Endothelial cell (in vitro differentiated cells): Measurements from ENCODE around the gene UBQLNL. TPM values are rescaled to one million over a fixed set of nuclear protein-coding genes. Genes with fewer than 3 reads are reported as not detected.

ENCODE experiments used
- DNase-seq: peaks from one replicate; pipeline ENCODE4 v3.0.0; 2021; ENCODE audit warnings: low spot score
- H3K27ac Mint-ChIP-seq: one replicate; pipeline ENCODE4 v1.8.0; 2021; ENCODE audit warnings: mixed read lengths, inconsistent platforms; ENCODE audit not compliant: unreplicated experiment
- H3K27me3 Mint-ChIP-seq: one replicate; pipeline ENCODE4 v1.8.0; 2021; ENCODE audit warnings: mild to moderate bottlenecking, moderate library complexity, mixed read lengths, inconsistent platforms; ENCODE audit not compliant: unreplicated experiment
- H3K36me3 Mint-ChIP-seq: one replicate; pipeline ENCODE4 v1.8.0; 2021; ENCODE audit warnings: mild to moderate bottlenecking, low read depth, mixed read lengths, inconsistent platforms; ENCODE audit not compliant: unreplicated experiment
- H3K4me1 Mint-ChIP-seq: one replicate; pipeline ENCODE4 v1.8.0; 2021; ENCODE audit warnings: mild to moderate bottlenecking, mixed read lengths, inconsistent platforms; ENCODE audit not compliant: unreplicated experiment
- H3K4me3 Mint-ChIP-seq: one replicate; pipeline ENCODE4 v1.8.0; 2021; ENCODE audit warnings: mild to moderate bottlenecking, mixed read lengths, inconsistent platforms; ENCODE audit not compliant: unreplicated experiment
- H3K9me3 Mint-ChIP-seq: one replicate; pipeline ENCODE4 v1.8.0; 2021; ENCODE audit warnings: mixed read lengths, inconsistent platforms; ENCODE audit not compliant: unreplicated experiment
- CTCF ChIP-seq: fragments of 200-600 bp; sonication (generic); IDR thresholded peaks from one replicate; pipeline ENCODE4 v1.5.0; 2021; ENCODE audit warnings: antibody characterized with exemption; ENCODE audit not compliant: unreplicated experiment
- long read RNA-seq: library from polyadenylated mRNA; unstranded; transcript quantifications from one replicate; pipeline ENCODE4 v2.0.0, GENCODE V29; 2020; ENCODE audit not compliant: unreplicated experiment
- total RNA-seq: library from RNA; stranded (reverse); fragmentation: NEBNext Ultra II Directional; extraction: Animal tissue kit (Norgen Biotek cat#: 25700); gene quantifications from one replicate; pipeline ENCODE4 v1.2.1, GENCODE V29; 2021; ENCODE audit not compliant: unreplicated experiment

The UBQLNL gene
- total RNA-seq: 4.4 TPM
- long read RNA-seq: 0 reads

GRCh38 chr11:5516599-5516998 lies at the start of gene UBQLNL:
Gene UBQLNL, minus strand, starts transcription at chr11:5516699. Its CDS starts 258 bp downstream, at chr11:5516441.
- Mint-ChIP-seq H3K27me3 (no peaks in the 10 kb centered on the region), H3K4me3 (no peak within 1 kb of the TSS)

GRCh38 chr11:5564259-5565019 lies 47.9 kb upstream of the UBQLNL start:
- H3K9me3 Mint-ChIP-seq: no peaks in the 10 kb centered on the region
- H3K36me3 Mint-ChIP-seq: no peaks in the 10 kb centered on the region
- H3K27ac Mint-ChIP-seq: no peak overlapping the region
- H3K4me1 Mint-ChIP-seq: peaks cover 5% of the 10 kb centered on the region
- H3K4me3 Mint-ChIP-seq: no peak overlapping the region
- no peak for DNase-seq
- H3K27me3 Mint-ChIP-seq: no peaks in the 10 kb centered on the region
- no peak for TF ChIP-seq CTCF

More at GRCh38 chr11:5516599-5516998, at the start of gene UBQLNL:
- Mint-ChIP-seq H3K9me3 (no peaks in the 10 kb centered on the region), H3K36me3 (peaks cover 11% of the 10 kb centered on the region), H3K4me1 (peaks cover under 1% of the 10 kb centered on the region), H3K27ac (no peak within 1 kb of the TSS)
- no peak for TF ChIP-seq CTCF
- DNase-seq: no peak

GRCh38 chr11:5557751-5558150 lies 41.3 kb upstream of the UBQLNL start:
- Mint-ChIP-seq H3K27ac (no peak overlapping the region), H3K4me1 (peaks cover 10% of the 10 kb centered on the region), H3K36me3 (no peaks in the 10 kb centered on the region), H3K27me3 (no peaks in the 10 kb centered on the region), H3K4me3 (no peak overlapping the region), H3K9me3 (no peaks in the 10 kb centered on the region)
- no peak for TF ChIP-seq CTCF
- DNase-seq: no peak

DNA sequence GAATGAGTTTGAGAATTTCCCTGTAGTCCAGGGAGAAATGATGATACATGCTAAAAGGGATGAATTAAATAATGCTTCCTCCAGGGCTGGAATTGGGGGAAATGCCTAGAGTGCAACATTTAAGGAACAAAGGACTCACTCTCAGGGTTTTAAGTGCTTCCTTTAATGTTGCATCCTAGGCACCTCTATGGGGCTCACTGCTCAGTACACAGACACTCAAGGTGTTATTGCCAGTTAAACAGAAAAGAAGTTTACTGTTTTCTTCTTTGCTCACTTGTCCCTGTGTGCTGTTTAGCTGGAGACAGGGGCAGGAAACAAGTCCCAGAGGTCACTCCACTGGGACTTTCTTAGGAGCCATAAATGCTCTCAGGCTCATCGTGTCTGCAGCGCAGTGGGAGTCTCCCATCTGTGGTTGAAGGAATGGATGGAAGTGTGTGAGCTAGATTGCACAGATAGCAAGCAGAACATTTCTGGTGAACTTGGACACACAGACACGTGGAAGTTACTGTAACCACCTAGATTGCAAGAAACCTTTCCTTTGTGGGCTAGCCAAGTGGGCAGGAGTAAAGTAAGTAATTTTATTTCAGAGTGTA lies 40.2 kb upstream of the UBQLNL start:
- no peaks in the 10 kb centered on the region for H3K36me3 Mint-ChIP-seq
- TF ChIP-seq CTCF: no peak
- no peaks in the 10 kb centered on the region for H3K9me3 Mint-ChIP-seq

DNA sequence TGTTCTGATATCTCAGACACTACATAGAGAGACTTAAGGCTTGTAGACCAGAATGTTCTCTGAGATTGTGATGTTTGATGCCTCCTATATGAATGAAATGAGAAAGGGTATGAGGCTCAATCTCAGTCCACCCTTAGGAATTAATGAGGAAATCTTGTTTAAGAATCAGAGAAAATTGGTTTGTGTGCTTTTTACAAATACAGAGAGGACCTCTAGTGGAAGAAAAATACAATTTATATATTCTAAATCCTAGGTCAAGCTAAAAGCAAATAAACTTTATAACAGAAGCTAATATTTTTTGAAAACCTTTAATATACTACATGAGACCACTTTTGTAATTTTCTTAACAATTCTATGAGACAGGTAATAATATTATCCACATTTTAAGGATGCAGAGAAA lies 36.8 kb upstream of the UBQLNL start:
- H3K4me1 Mint-ChIP-seq: peaks cover 10% of the 10 kb centered on the region
- no peaks in the 10 kb centered on the region for H3K36me3 Mint-ChIP-seq
- H3K9me3 Mint-ChIP-seq: no peaks in the 10 kb centered on the region
- DNase-seq: no peak
- no peak overlapping the region for H3K27ac Mint-ChIP-seq
- TF ChIP-seq CTCF: no peak
- no peaks in the 10 kb centered on the region for H3K27me3 Mint-ChIP-seq
- no peak overlapping the region for H3K4me3 Mint-ChIP-seq

More for the DNA sequence above, 40.2 kb upstream of the UBQLNL start:
- no peak for DNase-seq
- Mint-ChIP-seq H3K4me1 (peaks cover 10% of the 10 kb centered on the region), H3K4me3 (no peak overlapping the region), H3K27me3 (no peaks in the 10 kb centered on the region), H3K27ac (no peak overlapping the region)
